Fibroblast of lung (primary cell): ENCODE results near the gene SORCS3. TPM values are rescaled to one million over a fixed set of nuclear protein-coding genes. Genes with fewer than 3 reads are reported as not detected.

Experiments
- DNase-seq, 2 donors: peaks; one replicate each; pipeline versions ENCODE4 v3.0.0 to v3.0.0-alpha.2; 2010; ENCODE audit warnings: low read depth in 2 of 2
- H2AFZ ChIP-seq: 2 replicates; pipeline ENCODE4 v1.5.1; 2012; ENCODE audit warnings: low read length, control low read depth, inconsistent platforms
- H3K27ac ChIP-seq: 2 replicates; pipeline ENCODE4 v1.5.1; 2011; ENCODE audit warnings: low read length, control low read depth; ENCODE audit not compliant: insufficient read depth
- H3K27me3 ChIP-seq: 2 replicates; pipeline ENCODE4 v1.5.1; 2011; ENCODE audit warnings: mild to moderate bottlenecking, low read length; ENCODE audit not compliant: control insufficient read depth, insufficient read depth
- H3K36me3 ChIP-seq: 2 replicates; pipeline ENCODE4 v1.5.1; 2011; ENCODE audit warnings: low read length; ENCODE audit not compliant: control insufficient read depth, insufficient read depth
- H3K4me1 ChIP-seq: 2 replicates; pipeline ENCODE4 v1.5.1; 2011; ENCODE audit warnings: low read length; ENCODE audit not compliant: control insufficient read depth, insufficient read depth; ENCODE audit errors: extremely low read depth
- H3K4me2 ChIP-seq: 2 replicates; pipeline ENCODE4 v1.5.1; 2011; ENCODE audit warnings: low read length, control low read depth; ENCODE audit not compliant: insufficient read depth; ENCODE audit errors: extremely low read depth
- H3K4me3 ChIP-seq, 4 experiments: fragments of 200-600 bp in 1 of 4; sonication (generic) in 1 of 4; replicated peaks in 1 of 4; 2 replicates each; pipeline ENCODE4 v1.5.1; 2011 to 2016; ENCODE audit warnings: low read length in 4 of 4, low read depth in 3 of 4, mild to moderate bottlenecking in 3 of 4, control low read depth in 2 of 4, inconsistent platforms in 1 of 4, mixed read lengths in 1 of 4; ENCODE audit not compliant: insufficient read depth in 1 of 4; ENCODE audit errors: control extremely low read depth in 1 of 4
- H3K79me2 ChIP-seq: 2 replicates; pipeline ENCODE4 v1.5.1; 2012; ENCODE audit warnings: mild to moderate bottlenecking, low read length, inconsistent platforms; ENCODE audit not compliant: control insufficient read depth, insufficient read depth
- H3K9ac ChIP-seq: 2 replicates; pipeline ENCODE4 v1.5.1; 2011; ENCODE audit warnings: mild to moderate bottlenecking, low read length, control low read depth; ENCODE audit not compliant: insufficient read depth
- H3K9me3 ChIP-seq: 2 replicates; pipeline ENCODE4 v1.5.1; 2012; ENCODE audit warnings: low read depth, low read length; ENCODE audit not compliant: control insufficient read depth, insufficient read depth
- H4K20me1 ChIP-seq: 2 replicates; pipeline ENCODE4 v1.5.1; 2011; ENCODE audit warnings: low read length; ENCODE audit not compliant: control insufficient read depth, insufficient read depth; ENCODE audit errors: extremely low read depth
- CTCF ChIP-seq, 2 donors: IDR thresholded peaks in 1 of 2; conservative IDR thresholded peaks in 1 of 2; 1 replicate in 1 of 2; 2 replicates in 1 of 2; pipeline ENCODE4 v1.5.1; 2011 to 2012; ENCODE audit warnings: low read length in 2 of 2, control low read depth in 1 of 2, inconsistent platforms in 1 of 2, low read depth in 1 of 2, mild to moderate bottlenecking in 1 of 2
- EZH2 ChIP-seq: IDR thresholded peaks from 2 replicates; pipeline ENCODE4 v1.5.1; 2012; ENCODE audit warnings: low read length, control low read depth, mild to moderate bottlenecking; ENCODE audit errors: missing control alignments
- polyA plus RNA-seq, 2 donors: library from polyadenylated mRNA; depleted of rRNA in 1 of 2; stranded (reverse) in 1 of 2; unstranded in 1 of 2; fragments of >200 nt; gene quantifications; 2 replicates each; pipeline ENCODE4 v1.2.1, GENCODE V29; 2011 to 2012; ENCODE audit warnings: missing spikeins in 1 of 2
- total RNA-seq: library from RNA; depleted of rRNA; stranded (reverse); fragments of >200 nt; gene quantifications from 2 replicates; pipeline ENCODE4 v1.2.1, GENCODE V29; 2014

SORCS3 gene
- total and polyA plus RNA-seq, 2 donors (not counting 1 experiment from before 2014, with no cell fraction given), result not detected

DNA sequence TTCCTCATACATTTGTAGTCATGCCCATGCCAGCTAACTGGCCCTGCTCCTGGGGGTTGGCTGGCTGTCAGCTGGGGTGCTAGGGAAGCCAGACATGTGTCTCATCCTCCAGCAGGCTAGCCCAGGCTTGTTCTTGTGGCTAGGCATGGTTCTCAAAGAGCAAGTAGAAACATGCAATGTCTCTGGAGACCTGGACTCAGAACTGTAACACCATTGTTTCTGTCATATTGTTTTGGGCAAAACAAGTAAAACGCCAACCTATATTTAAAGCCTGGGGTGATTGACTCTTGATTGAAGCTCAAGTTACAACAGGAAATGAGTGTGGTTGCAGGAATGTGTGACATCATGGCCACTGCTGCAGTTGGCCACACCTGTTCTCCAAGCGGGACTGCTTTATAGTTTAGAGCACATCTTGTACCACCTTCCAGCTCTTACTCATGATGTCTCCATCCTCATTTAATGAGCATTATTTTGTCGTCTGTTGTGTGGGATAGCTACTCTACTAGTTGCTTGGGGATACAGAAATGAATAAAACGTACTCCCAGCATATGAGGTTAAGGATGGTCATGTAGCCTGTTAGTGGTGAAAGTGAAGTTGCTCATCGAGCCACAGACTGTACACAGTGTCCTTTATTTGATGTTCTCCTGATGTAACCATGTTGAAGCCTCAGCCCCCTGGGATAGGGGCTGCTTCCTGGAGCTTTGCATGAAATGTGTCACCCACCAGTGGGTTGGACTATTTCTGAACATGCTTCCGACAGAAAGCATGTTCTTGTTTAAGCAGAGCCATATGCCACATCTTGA lies 168.4 kb downstream of the SORCS3 start:
- no peaks in the 10 kb centered on the region for H3K4me1 ChIP-seq
- no peaks in the 10 kb centered on the region for H3K79me2 ChIP-seq
- H3K27ac ChIP-seq, result no peak overlapping the region
- H2AFZ ChIP-seq, result no peak overlapping the region
- no peaks in the 10 kb centered on the region for H4K20me1 ChIP-seq
- H3K4me2 ChIP-seq, result no peak overlapping the region
- no peak overlapping the region for H3K9ac ChIP-seq
- no peak overlapping the region for H3K4me3 ChIP-seq
- H3K9me3 ChIP-seq, result no peaks in the 10 kb centered on the region
- no peak for TF ChIP-seq EZH2
- TF ChIP-seq CTCF (conservative IDR thresholded peaks at IDR 0.05 in 1 of 2, IDR thresholded peaks at IDR 0.05 in 1 of 2; ENCODE audit: low read depth in 1 of 2, low read length in 2 of 2), result no peak
- peak in 1 of 2 donors; percentile 42 for DNase-seq
- no peaks in the 10 kb centered on the region for H3K36me3 ChIP-seq
- H3K27me3 ChIP-seq, result no peaks in the 10 kb centered on the region

DNA sequence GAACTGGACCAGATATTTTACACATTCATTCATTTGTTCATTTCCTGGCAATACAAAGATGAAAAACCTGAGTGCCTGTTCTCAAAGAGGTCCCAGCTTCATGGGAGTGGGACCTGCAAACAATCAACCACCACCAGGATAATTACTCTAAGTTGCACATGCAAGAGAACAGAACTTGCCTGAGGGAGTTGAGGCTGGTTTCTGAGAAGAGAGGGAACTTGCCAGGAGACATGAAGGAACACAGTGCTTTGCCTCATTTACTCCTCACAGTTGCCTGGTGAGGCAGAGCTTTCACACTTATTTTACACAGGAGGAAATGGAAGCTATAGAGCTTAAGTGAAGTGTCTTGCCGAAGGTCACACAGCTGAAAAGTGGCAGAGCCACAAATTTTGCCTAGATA lies 170.1 kb downstream of the SORCS3 start:
- Histone ChIP-seq H3K27ac (no peak overlapping the region), H4K20me1 (no peaks in the 10 kb centered on the region), H3K4me1 (no peaks in the 10 kb centered on the region), H3K79me2 (no peaks in the 10 kb centered on the region), H3K9me3 (no peaks in the 10 kb centered on the region), H3K4me2 (no peak overlapping the region), H3K4me3 (no peak overlapping the region), H2AFZ (no peak overlapping the region), H3K36me3 (no peaks in the 10 kb centered on the region), H3K27me3 (no peaks in the 10 kb centered on the region), H3K9ac (no peak overlapping the region)
- TF ChIP-seq CTCF (conservative IDR thresholded peaks at IDR 0.05 in 1 of 2, IDR thresholded peaks at IDR 0.05 in 1 of 2; ENCODE audit: low read depth in 1 of 2, low read length in 2 of 2), result no peak
- no peak for TF ChIP-seq EZH2
- no peak for DNase-seq

GRCh38 chr10:104816501-104816900 lies 175.4 kb downstream of the SORCS3 start:
- no peak for DNase-seq
- Histone ChIP-seq H3K27me3 (no peaks in the 10 kb centered on the region), H3K4me2 (no peak overlapping the region), H2AFZ (no peak overlapping the region), H3K27ac (no peak overlapping the region), H3K4me3 (no peak overlapping the region), H3K4me1 (no peaks in the 10 kb centered on the region), H3K9ac (no peak overlapping the region), H3K9me3 (no peaks in the 10 kb centered on the region), H4K20me1 (no peaks in the 10 kb centered on the region), H3K36me3 (no peaks in the 10 kb centered on the region), H3K79me2 (no peaks in the 10 kb centered on the region)
- TF ChIP-seq CTCF (conservative IDR thresholded peaks at IDR 0.05 in 1 of 2, IDR thresholded peaks at IDR 0.05 in 1 of 2; ENCODE audit: low read depth in 1 of 2, low read length in 2 of 2) (no peak), EZH2 (no peak)
